IPS DF 19.7 (cell line): Measurements from ENCODE around the gene FAF1.
"Not testable (repeated sequence)": the region's sequence is repeated elsewhere in the genome, so short reads cannot be mapped to it uniquely, and the experiment has no call there.

Experiments used
- DNase-seq: peaks from one replicate; pipeline ENCODE4 v3.0.0-alpha.2; 2013; ENCODE audit warnings: low read depth, low spot score

Gene FAF1

GRCh38 chr1:50779801-50780200, 180.3 kb downstream of the FAF1 start:
- DNase-seq = no peak

GRCh38 chr1:50775740-50776139, 184.3 kb downstream of the FAF1 start:
- no peak for DNase-seq

DNA sequence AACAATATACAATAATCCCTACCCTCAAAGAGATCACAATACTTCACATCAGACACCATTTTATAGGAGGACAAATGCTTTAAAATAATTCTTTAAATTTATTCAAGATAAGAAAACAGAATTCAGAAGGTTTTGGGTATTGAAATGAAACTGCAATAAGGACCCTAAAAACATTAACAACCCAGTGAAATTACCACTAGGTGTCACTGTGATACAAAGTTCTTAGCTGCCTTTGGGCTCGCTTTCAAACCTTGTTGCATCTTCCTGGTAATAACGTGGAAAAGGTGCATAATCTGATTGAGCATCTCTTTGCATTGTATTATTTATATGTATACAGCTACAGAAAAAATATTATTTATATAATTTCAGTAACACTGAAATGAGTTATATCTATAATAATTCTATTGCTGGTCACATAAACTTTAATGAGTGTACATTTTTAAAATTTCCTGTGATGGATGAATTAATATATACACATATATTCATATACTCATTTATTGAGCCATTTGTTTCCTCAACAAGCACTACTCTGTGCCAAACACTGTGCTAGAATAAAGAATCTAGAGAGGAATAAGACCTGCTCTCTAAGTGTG, 185.2 kb downstream of the FAF1 start:
- no peak for DNase-seq

GRCh38 chr1:50766688-50767087, 193.4 kb downstream of the FAF1 start:
- DNase-seq = no peak

- DNase-seq = not testable (repeated sequence)
Observed at GRCh38 chr1:50756543-50756942, 203.5 kb downstream of the FAF1 start.

- DNase-seq = not testable (repeated sequence)
Observed at GRCh38 chr1:50754764-50755163, 205.3 kb downstream of the FAF1 start.

DNA sequence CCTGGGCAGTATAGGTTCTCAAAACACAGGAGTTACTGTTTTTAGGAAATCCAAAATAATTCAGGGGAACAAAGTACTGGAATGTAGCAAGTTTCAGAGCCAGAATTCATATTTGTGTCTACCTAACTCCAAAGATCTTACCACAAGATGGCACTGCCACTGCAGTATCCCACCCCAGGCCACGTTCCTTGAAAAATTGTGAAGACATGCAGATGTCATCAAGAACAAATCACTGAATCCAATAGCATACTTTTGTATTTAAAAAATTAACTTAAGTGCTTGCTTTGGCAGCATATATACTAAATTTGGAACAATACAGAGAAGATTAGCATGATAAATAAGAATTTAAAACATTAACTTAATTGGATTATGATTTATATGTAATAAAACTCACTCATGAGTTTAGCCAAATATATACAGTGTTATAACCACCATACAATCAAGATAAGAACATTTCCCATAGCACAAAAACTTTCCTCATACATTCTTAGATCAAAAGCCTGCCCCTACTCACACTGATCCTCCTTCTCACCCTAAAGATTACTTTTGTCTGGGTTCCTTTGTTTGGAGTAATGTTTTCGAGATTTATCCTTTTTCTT, 209.9 kb downstream of the FAF1 start:
- no peak for DNase-seq

DNA sequence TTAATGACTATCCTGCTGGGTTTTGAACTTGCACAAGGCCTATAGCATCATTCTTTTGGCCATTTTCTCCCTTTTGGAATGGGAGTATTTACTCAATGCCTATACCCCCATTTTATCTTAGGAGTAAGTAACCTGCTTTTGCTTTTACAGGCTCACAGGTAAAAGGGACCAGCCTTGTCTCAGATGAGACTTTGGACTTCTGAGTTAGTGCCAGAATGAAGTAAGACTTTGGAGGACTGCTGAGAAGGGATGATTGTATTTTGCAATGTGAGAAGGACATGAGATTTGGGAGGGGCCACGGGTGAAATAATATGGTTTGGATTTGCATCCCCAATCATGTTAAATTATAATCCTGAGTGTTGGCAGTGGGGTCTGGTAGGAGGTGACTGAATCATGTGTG, 212.7 kb downstream of the FAF1 start:
- no peak for DNase-seq

- DNase-seq = no peak
Observed at GRCh38 chr1:50742523-50742922, 217.5 kb downstream of the FAF1 start.

- DNase-seq = no peak
Observed at GRCh38 chr1:50739125-50739524, 220.9 kb downstream of the FAF1 start.

DNA sequence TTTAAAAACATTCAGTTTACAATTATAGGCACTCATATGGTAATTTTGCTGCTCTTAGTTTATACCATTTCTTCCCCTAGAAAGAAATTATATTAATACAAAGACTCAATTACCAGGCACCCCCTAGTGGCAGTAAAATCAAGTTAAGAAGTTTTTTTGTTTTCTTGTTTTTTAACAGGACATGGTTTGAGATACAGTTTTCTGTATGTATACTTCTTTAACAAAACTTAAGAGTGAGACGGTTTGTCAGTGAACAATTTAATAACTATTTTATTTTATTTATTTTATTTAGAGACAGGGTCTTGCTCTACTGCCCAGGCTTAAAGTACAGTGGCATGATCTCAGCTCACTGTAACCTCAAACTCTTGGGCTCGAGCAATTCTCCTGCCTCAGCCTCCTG, 224.6 kb downstream of the FAF1 start:
- DNase-seq = no peak

- DNase-seq = not testable (repeated sequence)
Observed at GRCh38 chr1:50727578-50727977, 232.5 kb downstream of the FAF1 start.

- no peak for DNase-seq
Observed at GRCh38 chr1:50724626-50725286, 235.3 kb downstream of the FAF1 start.

GRCh38 chr1:50720457-50721053, 239.5 kb downstream of the FAF1 start:
- DNase-seq = no peak

DNA sequence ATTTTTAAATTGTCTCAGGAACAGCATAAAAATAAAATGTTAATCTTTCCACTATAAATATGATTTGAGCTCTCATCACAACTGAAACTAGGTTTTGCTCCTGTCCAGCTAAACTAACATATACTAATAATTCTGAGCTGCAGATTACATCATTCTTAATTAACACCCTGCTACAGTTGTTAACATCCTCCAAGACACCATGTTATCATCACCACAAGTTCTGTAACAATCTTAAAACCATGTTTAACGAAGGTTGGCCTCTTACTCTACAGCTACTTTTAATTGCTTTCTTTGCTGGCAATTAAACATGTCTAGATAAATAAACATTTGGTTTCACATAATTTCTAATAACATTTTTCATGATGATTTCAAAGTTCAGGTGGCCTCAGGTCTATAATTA, 240.9 kb downstream of the FAF1 start:
- no peak for DNase-seq

GRCh38 chr1:50717327-50717726, 242.7 kb downstream of the FAF1 start:
- DNase-seq = no peak

GRCh38 chr1:50716455-50716854, 243.6 kb downstream of the FAF1 start:
- not testable (repeated sequence) for DNase-seq

GRCh38 chr1:50710099-50710498, 250.0 kb downstream of the FAF1 start:
- no peak for DNase-seq

DNA sequence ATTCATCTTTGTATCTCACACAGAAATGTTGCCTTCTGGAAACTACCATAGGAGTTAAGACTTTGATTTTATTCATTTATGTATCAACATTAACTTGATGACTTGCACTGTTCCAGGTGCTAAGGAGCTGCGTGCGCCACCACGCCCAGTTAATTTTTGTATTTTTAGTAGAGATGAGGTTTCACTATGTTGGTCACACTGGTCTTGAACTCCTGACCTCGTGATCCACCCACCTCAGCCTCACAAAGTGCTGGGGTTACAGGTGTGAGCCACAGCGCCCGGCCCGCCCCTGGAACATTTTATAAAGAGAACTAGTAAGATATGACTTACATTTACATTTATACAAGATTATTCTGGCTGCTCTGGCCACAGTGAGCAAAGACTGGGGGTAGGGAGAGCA, 252.2 kb downstream of the FAF1 start:
- DNase-seq = no peak

- DNase-seq = no peak
Observed at GRCh38 chr1:50705699-50706098, 254.4 kb downstream of the FAF1 start.

- DNase-seq = no peak
Observed at GRCh38 chr1:50705041-50705440, 255.0 kb downstream of the FAF1 start.

DNA sequence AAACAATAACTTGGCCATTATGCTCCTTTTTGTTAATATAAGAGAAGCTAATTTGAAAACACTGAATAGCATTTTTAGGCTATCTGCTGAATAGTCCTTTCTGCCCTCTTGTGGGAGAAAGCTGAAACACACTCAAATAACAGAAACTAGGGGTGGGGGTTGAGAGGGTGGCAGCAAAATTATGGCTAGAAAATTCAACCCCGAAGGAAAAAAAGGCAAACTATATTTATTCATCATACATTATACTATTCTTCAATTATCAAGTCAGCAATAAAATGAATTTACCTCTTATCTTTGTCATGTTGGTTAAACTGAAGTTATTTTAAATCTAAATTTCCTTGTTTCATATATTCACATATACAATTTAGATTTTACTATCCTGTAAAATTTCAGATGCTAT, 255.9 kb downstream of the FAF1 start:
- no peak for DNase-seq

DNA sequence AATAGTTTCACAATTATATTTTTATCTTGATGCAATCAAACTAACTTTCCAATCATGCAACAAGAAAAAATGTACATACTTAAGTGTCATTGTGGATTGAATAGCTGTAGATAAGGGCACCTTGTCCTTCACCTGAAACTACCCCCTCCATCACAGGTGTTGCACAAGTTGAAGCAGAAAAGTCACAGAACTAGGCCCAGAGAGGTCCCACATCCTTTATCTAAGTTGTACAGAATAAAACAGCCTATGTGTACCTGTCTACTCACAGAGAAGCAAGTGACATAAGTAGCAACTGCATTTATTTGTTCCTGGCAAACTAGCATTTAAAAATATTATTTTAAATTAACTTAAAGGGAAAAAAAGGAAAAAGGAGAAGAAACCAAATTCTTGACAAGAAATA, 256.8 kb downstream of the FAF1 start:
- no peak for DNase-seq
